ENCODE data around the gene GFPT1.
A peak's percentile ranks its signal among the peaks of the same experiment; 100 is the strongest.
"Not testable (repeated sequence)": the region's sequence is repeated elsewhere in the genome, so short reads cannot be mapped to it uniquely, and the experiment has no call there.

GFPT1 gene

GRCh38 chr2:69386789-69387734 lies at the start of gene GFPT1:
TSS of gene GFPT1 (minus strand) at chr2:69387227. CDS start at chr2:69387071, 156 bp downstream.
- peak; percentile 92 for DNase-seq (ENCODE audit: low spot score)

- DNase-seq (ENCODE audit: low spot score) = no peak
These were observed 49.5 kb upstream of the GFPT1 start for GRCh38 chr2:69436596-69436937.

- DNase-seq (ENCODE audit: low spot score) = no peak
These were observed 47.7 kb upstream of the GFPT1 start for GRCh38 chr2:69434753-69435152.

- DNase-seq (ENCODE audit: low spot score) = no peak
These were observed 42.6 kb upstream of the GFPT1 start for GRCh38 chr2:69429491-69430183.

GRCh38 chr2:69428981-69429380 lies 42.0 kb upstream of the GFPT1 start:
- no peak for DNase-seq (ENCODE audit: low spot score)

GRCh38 chr2:69424419-69424818 lies 37.4 kb upstream of the GFPT1 start:
- DNase-seq (ENCODE audit: low spot score) = no peak

GRCh38 chr2:69422198-69422597 lies 35.2 kb upstream of the GFPT1 start:
- no peak for DNase-seq (ENCODE audit: low spot score)

GRCh38 chr2:69419111-69419510 lies 32.1 kb upstream of the GFPT1 start:
- DNase-seq (ENCODE audit: low spot score) = not testable (repeated sequence)

GRCh38 chr2:69416147-69416546 lies 29.1 kb upstream of the GFPT1 start:
- DNase-seq (ENCODE audit: low spot score) = no peak

GRCh38 chr2:69411120-69411519 lies 24.1 kb upstream of the GFPT1 start:
- no peak for DNase-seq (ENCODE audit: low spot score)

- no peak for DNase-seq (ENCODE audit: low spot score)
These were observed 18.3 kb upstream of the GFPT1 start for GRCh38 chr2:69405306-69405705.

GRCh38 chr2:69400121-69400520 lies 13.1 kb upstream of the GFPT1 start:
- no peak for DNase-seq (ENCODE audit: low spot score)

- DNase-seq (ENCODE audit: low spot score) = no peak
These were observed 10.2 kb upstream of the GFPT1 start for GRCh38 chr2:69397234-69397633.

GRCh38 chr2:69395866-69396265 lies 8.8 kb upstream of the GFPT1 start:
- DNase-seq (ENCODE audit: low spot score) = no peak

- DNase-seq (ENCODE audit: low spot score) = no peak
These were observed 6.9 kb upstream of the GFPT1 start for GRCh38 chr2:69393963-69394362.

- DNase-seq (ENCODE audit: low spot score) = no peak
These were observed 3.4 kb upstream of the GFPT1 start for GRCh38 chr2:69390471-69390870.

GRCh38 chr2:69390001-69390400 lies 3.0 kb upstream of the GFPT1 start:
- no peak for DNase-seq (ENCODE audit: low spot score)

GRCh38 chr2:69389271-69389670 lies 2.2 kb upstream of the GFPT1 start:
- no peak for DNase-seq (ENCODE audit: low spot score)

GRCh38 chr2:69387770-69388481 lies 899 bp upstream of the GFPT1 start:
- DNase-seq (ENCODE audit: low spot score) = peak; percentile 22

GRCh38 chr2:69386360-69386759 lies 667 bp downstream of the GFPT1 start:
- no peak for DNase-seq (ENCODE audit: low spot score)

- DNase-seq (ENCODE audit: low spot score) = peak; percentile 11
These were observed 1.4 kb downstream of the GFPT1 start for GRCh38 chr2:69385443-69386151.

GRCh38 chr2:69384618-69385081 lies 2.4 kb downstream of the GFPT1 start:
- DNase-seq (ENCODE audit: low spot score) = no peak

All from cerebellar cortex (tissue), 1 donor.